Suppressor macrophage treated with lipopolysaccharide for 1 hour (primary cell): ENCODE measurements around the gene SIK3.
"Not testable (repeated sequence)": the region's sequence is repeated elsewhere in the genome, so short reads cannot be mapped to it uniquely, and the experiment has no call there.

ENCODE experiments used
- DNase-seq, 3 donors: peaks; one replicate each; pipeline ENCODE4 v3.0.0-alpha.2; 2020 to 2022

SIK3 gene

GRCh38 chr11:116814502-116814901 is 283.7 kb downstream of the SIK3 start:
- no peak for DNase-seq

GRCh38 chr11:116813781-116814471 is 284.3 kb downstream of the SIK3 start:
- no peak for DNase-seq

DNA sequence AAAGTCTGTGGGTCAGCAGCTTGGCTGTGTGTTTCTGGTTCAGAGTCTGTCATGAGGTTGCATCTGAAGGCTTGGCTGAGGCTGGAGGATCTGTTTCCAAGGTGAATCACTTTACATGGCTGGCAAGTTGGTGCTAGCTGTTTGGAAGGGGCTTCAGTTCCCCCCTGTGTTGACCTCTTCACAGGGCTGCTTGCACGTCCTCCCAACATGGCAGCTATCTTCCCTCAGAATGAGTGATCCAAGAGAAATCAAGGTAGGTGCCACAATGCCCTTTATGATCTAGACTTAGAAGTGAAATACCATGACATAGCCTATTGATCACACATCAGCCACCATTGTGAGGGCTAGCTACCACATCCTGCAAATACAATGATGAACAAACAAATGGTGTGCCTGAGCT is 285.1 kb downstream of the SIK3 start:
- DNase-seq = no peak

DNA sequence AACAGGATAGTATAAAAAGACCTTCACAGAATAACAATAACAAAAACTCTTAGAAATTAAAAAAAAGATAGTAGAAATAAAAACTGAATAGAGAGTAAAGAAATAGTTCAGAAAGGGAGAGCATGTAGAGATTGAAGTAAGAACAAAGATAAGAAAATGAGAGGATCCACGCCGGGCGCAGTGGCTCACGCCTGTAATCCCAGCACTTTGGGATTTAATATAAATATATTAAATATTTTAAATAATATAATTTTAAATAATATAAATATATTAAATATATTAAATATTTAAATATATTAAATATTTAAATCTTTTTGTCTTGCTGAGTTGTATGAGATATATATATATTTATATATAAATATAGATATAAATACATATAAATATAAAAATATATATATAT is 286.1 kb downstream of the SIK3 start:
- no peak for DNase-seq

- DNase-seq = no peak
Measured at GRCh38 chr11:116811194-116811593, 287.0 kb downstream of the SIK3 start.

- no peak for DNase-seq
Measured at GRCh38 chr11:116808262-116809175, 289.7 kb downstream of the SIK3 start.

GRCh38 chr11:116807601-116808261 is 290.5 kb downstream of the SIK3 start:
- DNase-seq = no peak

- DNase-seq = no peak
Measured at GRCh38 chr11:116804001-116804400, 294.2 kb downstream of the SIK3 start.

GRCh38 chr11:116801662-116802061 is 296.6 kb downstream of the SIK3 start:
- not testable (repeated sequence) for DNase-seq

DNA sequence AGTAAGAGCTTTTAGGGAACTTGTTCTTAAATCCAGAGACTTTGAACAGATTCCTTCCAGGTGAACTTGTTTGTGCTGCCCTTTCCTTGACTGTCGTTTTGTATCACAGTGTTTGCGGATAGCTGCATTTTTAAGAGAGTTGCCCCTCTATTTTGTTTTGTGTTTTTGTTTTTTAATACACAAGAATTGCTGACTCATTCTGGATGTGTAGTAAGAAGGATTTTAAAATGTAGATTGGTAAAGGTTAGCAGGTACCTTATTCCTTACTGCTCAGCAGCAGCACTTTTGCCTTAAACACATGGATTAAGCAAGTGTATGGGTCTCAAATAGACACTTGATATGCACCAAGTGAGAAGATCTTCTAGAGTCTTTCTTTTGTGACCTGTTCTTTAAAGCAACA is 297.6 kb downstream of the SIK3 start:
- DNase-seq = no peak

DNA sequence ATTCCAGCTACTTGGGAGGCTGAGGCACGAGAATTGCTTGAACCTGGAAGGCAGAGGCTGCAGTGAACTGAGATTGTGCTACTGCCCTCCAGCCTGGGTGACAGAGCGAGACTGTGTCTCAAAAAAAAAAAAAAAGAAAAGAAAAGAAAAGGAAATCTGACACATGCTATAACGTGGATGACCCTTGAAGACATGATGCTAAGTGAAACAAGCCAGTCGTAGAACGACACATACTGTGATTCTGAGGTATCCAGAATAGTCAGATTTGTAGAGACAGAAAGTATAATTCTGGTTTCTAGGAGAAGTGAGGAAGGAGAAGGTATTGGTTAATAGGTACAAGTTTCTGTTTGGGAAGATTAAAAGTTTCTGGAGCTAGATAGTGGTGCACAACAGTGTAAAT is 299.9 kb downstream of the SIK3 start:
- DNase-seq = no peak

DNA sequence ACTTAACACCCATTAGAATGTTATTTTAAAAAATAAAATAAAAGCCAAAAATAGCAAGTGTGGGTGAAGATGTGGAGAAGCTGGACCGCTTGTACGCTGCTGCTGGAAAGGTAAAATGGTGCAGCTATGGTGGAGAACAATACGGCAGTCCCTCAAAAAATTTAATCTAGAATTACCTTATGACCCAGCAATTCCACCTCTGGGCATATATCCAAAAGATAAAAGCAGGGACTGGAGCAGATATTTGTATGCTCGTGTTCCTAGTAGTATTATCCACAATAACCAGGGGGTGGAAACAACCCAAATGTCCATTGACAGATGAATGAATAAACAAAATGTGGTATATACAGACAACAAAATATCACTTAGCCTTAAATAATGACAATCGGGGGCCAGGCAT is 300.4 kb downstream of the SIK3 start:
- no peak for DNase-seq

DNA sequence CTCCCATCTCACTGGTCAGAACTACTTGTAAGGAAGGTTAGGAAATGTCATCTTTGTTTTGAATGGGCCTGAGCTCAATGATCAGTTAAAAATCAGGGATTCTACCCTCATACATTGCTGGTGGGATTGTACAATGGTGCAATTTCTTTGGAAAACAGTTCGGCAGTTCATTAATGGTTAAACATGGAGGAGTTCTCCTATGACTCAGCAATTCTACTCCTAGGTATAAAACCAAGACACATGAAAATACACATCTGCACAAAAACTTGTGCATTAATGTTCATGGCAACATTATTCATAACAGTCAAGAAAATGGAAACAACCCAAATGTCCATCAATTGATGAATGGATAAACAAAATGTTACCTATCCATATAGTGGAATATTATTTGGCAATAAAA is 301.7 kb downstream of the SIK3 start:
- no peak for DNase-seq

DNA sequence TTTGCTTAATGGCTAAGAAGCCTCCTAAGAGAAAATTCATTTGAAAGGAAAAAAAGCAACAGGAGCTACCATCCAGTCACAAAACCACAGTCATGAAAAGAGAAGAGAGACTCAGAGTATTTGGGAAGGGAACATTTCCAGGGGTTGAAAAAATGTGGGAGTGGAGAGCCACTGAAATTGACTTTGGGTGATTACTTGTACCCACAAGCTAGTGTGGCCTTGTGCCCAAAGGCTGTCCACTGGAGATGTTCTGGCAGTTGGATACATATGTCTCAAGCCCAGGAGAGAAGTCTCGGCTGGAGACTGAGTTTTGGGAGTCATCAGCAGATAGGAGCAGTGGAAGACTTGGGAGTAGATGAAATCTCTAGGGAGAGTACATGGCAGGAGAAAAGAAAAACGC is 303.4 kb downstream of the SIK3 start:
- no peak for DNase-seq

- no peak for DNase-seq
Measured at GRCh38 chr11:116793772-116794097, 304.5 kb downstream of the SIK3 start.
